RWPE2 (cell line): ENCODE data around the gene CCSER1.
A peak's percentile ranks its signal among the peaks of the same experiment; 100 is the strongest.

ENCODE experiments used
- ATAC-seq: fragments of 200-7000 bp; cut with Tn5 transposase; 3 replicates; pipeline ENCODE4 v1.9.1; 2021; ENCODE audit warnings: low read depth
- DNase-seq: peaks from one replicate; pipeline ENCODE4 v3.0.0-alpha.2; 2020; ENCODE audit warnings: low spot score
- H3K27ac ChIP-seq: fragments of 450-650 bp; 2 replicates; pipeline ENCODE4 v1.5.1; 2017; ENCODE audit warnings: mild to moderate bottlenecking; ENCODE audit not compliant: poor library complexity, severe bottlenecking
- H3K27me3 ChIP-seq: fragments of 250-450 bp; sonication (Bioruptor Pico); 2 replicates; pipeline ENCODE4 v1.5.1; 2021; ENCODE audit warnings: mild to moderate bottlenecking, moderate library complexity; ENCODE audit not compliant: insufficient read depth, poor library complexity, severe bottlenecking
- H3K36me3 ChIP-seq: fragments of 250-450 bp; sonication (Bioruptor Pico); 2 replicates; pipeline ENCODE4 v1.5.1; 2020; ENCODE audit warnings: low read depth, mild to moderate bottlenecking, moderate library complexity
- H3K4me1 ChIP-seq: fragments of 250-450 bp; sonication (Bioruptor Pico); 2 replicates; pipeline ENCODE4 v1.5.1; 2021; ENCODE audit warnings: mild to moderate bottlenecking, moderate library complexity; ENCODE audit not compliant: insufficient read depth, poor library complexity, severe bottlenecking
- H3K4me3 ChIP-seq: fragments of 250-450 bp; sonication (Bioruptor Pico); 2 replicates; pipeline ENCODE4 v1.5.1; 2021; ENCODE audit warnings: mild to moderate bottlenecking, moderate library complexity; ENCODE audit not compliant: severe bottlenecking
- H3K9me3 ChIP-seq: fragments of 250-450 bp; sonication (Bioruptor Pico); 2 replicates; pipeline ENCODE4 v1.5.1; 2021; ENCODE audit warnings: mild to moderate bottlenecking, moderate library complexity; ENCODE audit not compliant: severe bottlenecking
- TF ChIP-seq, protein P1 (sequence below): fragments of 450-650 bp; IDR thresholded peaks from one replicate; pipeline ENCODE4 v1.5.1; 2017; ENCODE audit warnings: mild to moderate bottlenecking, moderate library complexity; ENCODE audit not compliant: poor library complexity, severe bottlenecking

Gene CCSER1

DNA sequence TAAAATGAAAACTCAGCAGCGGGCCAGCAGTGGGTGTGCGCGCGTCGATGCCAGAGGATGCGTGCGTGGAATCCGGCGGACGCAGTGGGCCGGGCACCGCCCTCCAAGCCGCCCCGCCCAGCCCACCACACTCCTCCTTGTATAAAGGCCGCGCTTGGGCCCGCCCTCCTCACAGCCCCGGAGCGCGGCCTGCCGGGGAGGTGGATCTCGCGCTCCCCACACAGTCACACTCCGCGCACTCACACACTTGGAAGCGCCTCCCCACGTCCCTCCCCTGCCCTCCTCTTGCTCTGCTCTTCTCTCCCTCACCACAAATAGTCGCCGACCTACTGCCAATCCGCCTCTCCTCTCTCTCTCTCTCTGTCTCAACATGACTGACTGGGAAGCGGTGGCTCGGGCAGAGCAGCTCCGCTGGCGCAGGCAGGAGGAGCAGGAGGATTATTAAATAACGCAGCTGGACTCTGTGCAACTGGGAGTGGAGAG is at the start of gene CCSER1:
Gene CCSER1, plus strand, starts transcription at position 172 of the 483 bp plus-strand sequence.
- H3K4me1 ChIP-seq, result peaks cover 10% of the 10 kb centered on the region
- ATAC-seq, result peak; percentile 69
- TF ChIP-seq, protein P1, sequence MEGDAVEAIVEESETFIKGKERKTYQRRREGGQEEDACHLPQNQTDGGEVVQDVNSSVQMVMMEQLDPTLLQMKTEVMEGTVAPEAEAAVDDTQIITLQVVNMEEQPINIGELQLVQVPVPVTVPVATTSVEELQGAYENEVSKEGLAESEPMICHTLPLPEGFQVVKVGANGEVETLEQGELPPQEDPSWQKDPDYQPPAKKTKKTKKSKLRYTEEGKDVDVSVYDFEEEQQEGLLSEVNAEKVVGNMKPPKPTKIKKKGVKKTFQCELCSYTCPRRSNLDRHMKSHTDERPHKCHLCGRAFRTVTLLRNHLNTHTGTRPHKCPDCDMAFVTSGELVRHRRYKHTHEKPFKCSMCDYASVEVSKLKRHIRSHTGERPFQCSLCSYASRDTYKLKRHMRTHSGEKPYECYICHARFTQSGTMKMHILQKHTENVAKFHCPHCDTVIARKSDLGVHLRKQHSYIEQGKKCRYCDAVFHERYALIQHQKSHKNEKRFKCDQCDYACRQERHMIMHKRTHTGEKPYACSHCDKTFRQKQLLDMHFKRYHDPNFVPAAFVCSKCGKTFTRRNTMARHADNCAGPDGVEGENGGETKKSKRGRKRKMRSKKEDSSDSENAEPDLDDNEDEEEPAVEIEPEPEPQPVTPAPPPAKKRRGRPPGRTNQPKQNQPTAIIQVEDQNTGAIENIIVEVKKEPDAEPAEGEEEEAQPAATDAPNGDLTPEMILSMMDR, result no peak
- H3K9me3 ChIP-seq, result no peaks in the 10 kb centered on the region
- no peak within 1 kb of the TSS for H3K27ac ChIP-seq
- H3K4me3 ChIP-seq, result peak within 1 kb of the TSS; percentile 41
- H3K36me3 ChIP-seq, result no peaks in the 10 kb centered on the region
- DNase-seq, result peak; percentile 38
- H3K27me3 ChIP-seq, result peaks cover 8% of the 10 kb centered on the region

DNA sequence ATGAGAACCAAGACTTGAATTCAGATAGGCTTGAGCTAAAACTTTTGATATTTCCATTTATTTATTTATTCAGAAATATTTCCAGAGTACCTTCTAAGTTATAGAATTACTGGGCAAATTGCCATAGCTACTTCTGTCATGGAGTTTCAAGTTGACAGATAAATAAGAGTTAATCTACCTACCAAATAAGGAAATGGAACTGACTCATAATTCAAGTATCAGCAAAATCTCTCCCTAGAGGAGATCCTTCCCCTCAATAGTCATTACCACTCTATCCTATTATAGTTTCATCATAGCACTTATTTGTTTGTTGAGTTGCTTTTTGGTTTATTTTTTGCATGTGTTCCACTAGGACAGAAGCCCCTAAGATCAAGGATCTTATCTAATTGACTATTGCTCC is 48.8 kb upstream of the CCSER1 start:
- no peaks in the 10 kb centered on the region for H3K36me3 ChIP-seq
- H3K9me3 ChIP-seq, result no peaks in the 10 kb centered on the region
- ATAC-seq (peak; percentile 80), DNase-seq (no peak)
- H3K27me3 ChIP-seq, result no peaks in the 10 kb centered on the region
- H3K4me3 ChIP-seq, result no peak overlapping the region
- H3K4me1 ChIP-seq, result peaks cover 9% of the 10 kb centered on the region
- H3K27ac ChIP-seq, result no peak overlapping the region
- TF ChIP-seq, protein P1, result no peak

DNA sequence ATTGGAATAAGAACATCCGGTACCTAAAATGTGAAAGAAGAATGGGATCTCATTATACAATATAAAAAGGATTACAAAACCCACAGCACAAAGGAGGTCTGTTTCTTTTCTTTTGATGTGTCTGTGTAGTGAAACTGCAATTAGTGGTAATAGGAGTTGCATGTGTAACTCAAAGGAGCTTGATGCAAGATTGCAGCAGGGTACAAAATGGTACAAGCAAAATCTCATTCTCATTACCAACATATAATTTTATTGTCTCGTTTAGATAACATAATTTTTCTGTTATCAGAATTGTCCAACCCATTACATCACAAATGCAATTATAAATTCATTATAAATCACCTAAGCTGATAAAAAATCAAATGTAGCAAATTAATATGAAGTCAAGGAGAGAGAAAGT is 47.1 kb upstream of the CCSER1 start:
- no peaks in the 10 kb centered on the region for H3K36me3 ChIP-seq
- H3K4me1 ChIP-seq, result peaks cover 9% of the 10 kb centered on the region
- no peak overlapping the region for H3K4me3 ChIP-seq
- no peaks in the 10 kb centered on the region for H3K27me3 ChIP-seq
- TF ChIP-seq, protein P1, result no peak
- no peak for DNase-seq
- no peak overlapping the region for H3K27ac ChIP-seq
- no peaks in the 10 kb centered on the region for H3K9me3 ChIP-seq
- no peak for ATAC-seq

DNA sequence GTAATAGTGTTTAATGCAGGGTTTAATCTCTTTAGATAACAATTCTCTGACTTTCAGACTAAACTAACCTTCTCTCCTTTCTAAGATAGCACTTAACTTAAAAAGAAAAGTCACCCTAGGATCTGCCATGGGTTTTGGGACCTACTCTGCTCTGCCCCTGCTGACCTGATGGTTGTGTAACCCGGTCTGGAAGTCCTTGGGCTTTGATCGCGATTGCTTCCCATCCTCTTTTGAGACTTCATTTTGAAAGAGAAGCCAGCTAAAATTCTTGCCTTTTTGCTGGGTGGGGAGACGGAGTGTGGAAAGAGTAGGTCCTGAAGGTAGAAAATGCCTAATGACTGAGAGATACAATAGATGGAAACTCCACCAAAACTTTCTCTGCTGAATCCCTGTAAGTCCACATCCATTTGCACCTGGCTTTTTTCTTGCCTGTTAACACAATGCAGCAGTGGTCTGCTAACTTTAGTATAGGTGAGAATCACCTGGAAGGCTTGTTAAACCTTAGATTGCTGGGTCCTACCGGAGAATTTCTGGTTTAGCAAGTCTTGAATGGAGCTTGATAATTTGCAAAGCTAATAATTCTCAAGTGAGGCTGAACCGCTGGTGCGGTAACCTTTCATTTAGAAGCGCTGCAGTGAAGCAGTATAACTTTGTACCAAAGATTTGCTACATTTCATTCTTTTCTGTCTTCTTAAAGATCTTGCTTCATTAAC is 45.6 kb upstream of the CCSER1 start:
- Histone ChIP-seq H3K4me3 (no peak overlapping the region), H3K27ac (no peak overlapping the region), H3K27me3 (no peaks in the 10 kb centered on the region), H3K36me3 (no peaks in the 10 kb centered on the region), H3K9me3 (no peaks in the 10 kb centered on the region), H3K4me1 (peaks cover 9% of the 10 kb centered on the region)
- TF ChIP-seq, protein P1, result no peak
- ATAC-seq (no peak), DNase-seq (no peak)

DNA sequence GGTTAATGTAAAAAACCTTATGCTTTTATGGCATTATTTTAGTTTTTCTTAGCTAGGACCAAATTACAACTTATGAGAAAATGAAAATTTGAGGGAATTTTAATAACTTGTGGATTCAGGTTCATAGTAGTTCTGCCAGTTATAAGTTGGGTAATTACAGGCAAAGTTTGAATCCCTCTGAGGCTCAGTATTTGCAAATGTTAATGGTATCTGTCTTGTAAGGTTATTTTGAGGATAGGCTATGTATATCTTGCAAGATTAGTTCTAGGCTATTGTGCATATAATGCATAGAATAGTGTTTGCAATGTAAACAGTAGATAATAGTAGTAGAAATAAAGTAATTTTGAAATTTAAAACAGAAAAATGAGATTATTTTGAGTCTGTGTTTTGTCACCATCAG is 44.7 kb upstream of the CCSER1 start:
- TF ChIP-seq, protein P1, result no peak
- H3K4me1 ChIP-seq, result peaks cover 9% of the 10 kb centered on the region
- H3K36me3 ChIP-seq, result no peaks in the 10 kb centered on the region
- no peaks in the 10 kb centered on the region for H3K27me3 ChIP-seq
- ATAC-seq (no peak), DNase-seq (no peak)
- no peaks in the 10 kb centered on the region for H3K9me3 ChIP-seq
- H3K27ac ChIP-seq, result no peak overlapping the region
- H3K4me3 ChIP-seq, result no peak overlapping the region
